Left ventricle myocardium inferior (tissue), 1 donor: ENCODE results near the gene KICS2. TPM values are rescaled to one million over a fixed set of nuclear protein-coding genes. Genes with fewer than 3 reads are reported as not detected.
A peak's percentile ranks its signal among the peaks of the same experiment; 100 is the strongest.

Source experiments
- DNase-seq: peaks from one replicate; pipeline ENCODE4 v3.0.0-alpha.2; 2020
- H3K27ac ChIP-seq: fragments of 200-600 bp; replicated peaks from 2 replicates; pipeline ENCODE4 v1.8.0; 2021
- H3K27me3 ChIP-seq: fragments of 200-600 bp; 2 replicates; pipeline ENCODE4 v1.8.0; 2021; ENCODE audit warnings: low read depth
- H3K36me3 ChIP-seq: fragments of 200-600 bp; 2 replicates; pipeline ENCODE4 v1.8.0; 2021
- H3K4me1 ChIP-seq: fragments of 200-600 bp; 2 replicates; pipeline ENCODE4 v1.8.0; 2021
- H3K4me3 ChIP-seq: fragments of 200-600 bp; 2 replicates; pipeline ENCODE4 v1.8.0; 2021; ENCODE audit warnings: mild to moderate bottlenecking, moderate library complexity
- H3K9me3 ChIP-seq: fragments of 200-600 bp; replicated peaks from 2 replicates; pipeline ENCODE4 v1.8.0; 2021
- intact Hi-C: fragments of 100-400 bp; cut with micrococcal nuclease; formaldehyde crosslinking; loops from one replicate; pipeline ENCODE4 v1.11.0; 2022
- total RNA-seq: library from RNA; stranded (reverse); fragmentation: NEBNext Ultra II Directional; extraction: Animal tissue kit (Norgen Biotek cat#: 25700); gene quantifications from one replicate; pipeline ENCODE4 v1.2.1, GENCODE V29; 2021
- TF ChIP-seq, protein P1 (sequence below): fragments of 200-600 bp; IDR thresholded peaks from 2 replicates; pipeline ENCODE4 v1.8.0; 2021; ENCODE audit warnings: antibody characterized with exemption, mild to moderate bottlenecking, borderline replicate concordance
- donor health status: DM: no; HTN: yes; CAD: no; lungs with severe emphysema.

Gene KICS2
- total RNA-seq, 1 donor from 2014 or later, result 3.5 TPM

DNA sequence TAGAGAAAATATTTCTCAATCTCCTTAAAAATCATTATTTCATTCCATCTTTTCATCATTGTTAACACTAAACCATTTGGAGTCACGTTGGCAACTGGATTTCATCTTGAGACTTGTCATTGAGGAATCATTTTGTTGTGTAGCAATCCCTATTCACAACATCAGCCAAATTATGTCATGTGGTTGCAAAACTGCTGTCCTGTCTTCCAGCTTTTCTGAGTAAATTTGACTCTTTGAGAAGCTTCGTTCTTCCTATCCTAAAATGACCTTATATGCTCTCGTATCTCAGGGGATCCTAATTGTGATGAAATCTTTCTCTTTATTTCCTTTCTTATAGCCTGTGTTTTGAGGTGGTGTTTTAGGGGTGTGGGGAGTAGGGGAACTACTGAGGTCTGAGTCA lies 30.6 kb upstream of the KICS2 start:
- H3K27me3 ChIP-seq, result no peaks in the 10 kb centered on the region
- no peak overlapping the region for H3K4me3 ChIP-seq
- intact Hi-C loops, result no loop called here
- H3K4me1 ChIP-seq, result no peaks in the 10 kb centered on the region
- H3K9me3 ChIP-seq, result no peaks in the 10 kb centered on the region
- peak overlapping the region; percentile 56 for H3K27ac ChIP-seq
- TF ChIP-seq, protein P1, sequence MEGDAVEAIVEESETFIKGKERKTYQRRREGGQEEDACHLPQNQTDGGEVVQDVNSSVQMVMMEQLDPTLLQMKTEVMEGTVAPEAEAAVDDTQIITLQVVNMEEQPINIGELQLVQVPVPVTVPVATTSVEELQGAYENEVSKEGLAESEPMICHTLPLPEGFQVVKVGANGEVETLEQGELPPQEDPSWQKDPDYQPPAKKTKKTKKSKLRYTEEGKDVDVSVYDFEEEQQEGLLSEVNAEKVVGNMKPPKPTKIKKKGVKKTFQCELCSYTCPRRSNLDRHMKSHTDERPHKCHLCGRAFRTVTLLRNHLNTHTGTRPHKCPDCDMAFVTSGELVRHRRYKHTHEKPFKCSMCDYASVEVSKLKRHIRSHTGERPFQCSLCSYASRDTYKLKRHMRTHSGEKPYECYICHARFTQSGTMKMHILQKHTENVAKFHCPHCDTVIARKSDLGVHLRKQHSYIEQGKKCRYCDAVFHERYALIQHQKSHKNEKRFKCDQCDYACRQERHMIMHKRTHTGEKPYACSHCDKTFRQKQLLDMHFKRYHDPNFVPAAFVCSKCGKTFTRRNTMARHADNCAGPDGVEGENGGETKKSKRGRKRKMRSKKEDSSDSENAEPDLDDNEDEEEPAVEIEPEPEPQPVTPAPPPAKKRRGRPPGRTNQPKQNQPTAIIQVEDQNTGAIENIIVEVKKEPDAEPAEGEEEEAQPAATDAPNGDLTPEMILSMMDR, result no peak
- DNase-seq, result no peak
- no peaks in the 10 kb centered on the region for H3K36me3 ChIP-seq

DNA sequence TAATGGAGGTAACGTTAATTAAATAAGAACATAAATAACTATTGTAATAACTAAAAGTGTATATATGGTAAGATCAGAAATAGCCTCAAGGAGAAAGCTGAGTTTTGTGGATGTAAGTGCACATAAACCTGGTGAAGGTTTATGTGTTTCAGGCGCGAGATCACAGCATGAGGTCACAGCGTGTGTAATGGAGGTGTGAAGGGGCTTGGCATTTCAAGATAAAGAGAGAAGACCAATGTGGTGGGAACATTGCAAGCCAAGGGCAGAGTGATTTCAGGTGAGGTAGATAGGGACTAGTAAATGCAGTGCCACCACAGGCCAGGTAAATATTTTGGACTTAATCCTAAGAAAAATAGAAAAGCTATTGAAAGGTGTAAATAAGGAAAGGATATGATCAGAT lies 21.7 kb upstream of the KICS2 start:
- Histone ChIP-seq H3K4me1 (peaks cover 6% of the 10 kb centered on the region), H3K27me3 (no peaks in the 10 kb centered on the region), H3K36me3 (no peaks in the 10 kb centered on the region), H3K9me3 (no peaks in the 10 kb centered on the region), H3K27ac (no peak overlapping the region), H3K4me3 (no peak overlapping the region)
- no peak for DNase-seq
- TF ChIP-seq, protein P1, result no peak
- intact Hi-C loops, result no loop called here

DNA sequence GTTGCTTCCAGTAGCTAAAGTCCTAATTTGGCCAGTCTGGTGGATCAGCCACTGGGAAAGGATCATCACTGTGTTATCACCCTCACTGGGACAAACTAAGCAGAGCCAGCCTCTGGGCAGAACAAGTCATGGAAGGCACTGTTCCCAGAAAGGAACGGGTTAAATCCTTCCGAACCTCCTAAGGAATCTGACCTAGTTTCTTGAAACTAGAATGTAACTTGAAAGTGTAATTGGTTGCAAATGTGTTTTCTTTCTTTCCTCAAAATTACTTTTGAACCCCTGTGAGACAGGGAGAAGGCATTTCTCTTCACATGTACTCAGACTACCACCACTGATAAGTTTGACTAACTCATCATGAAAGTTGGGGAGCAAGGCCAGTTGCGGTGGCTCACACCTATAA lies 18.7 kb upstream of the KICS2 start:
- no peak overlapping the region for H3K4me3 ChIP-seq
- intact Hi-C loops, result no loop called here
- no peak overlapping the region for H3K27ac ChIP-seq
- H3K36me3 ChIP-seq, result no peaks in the 10 kb centered on the region
- H3K4me1 ChIP-seq, result peaks cover 13% of the 10 kb centered on the region
- no peaks in the 10 kb centered on the region for H3K27me3 ChIP-seq
- TF ChIP-seq, protein P1, result no peak
- no peak for DNase-seq
- H3K9me3 ChIP-seq, result no peaks in the 10 kb centered on the region

DNA sequence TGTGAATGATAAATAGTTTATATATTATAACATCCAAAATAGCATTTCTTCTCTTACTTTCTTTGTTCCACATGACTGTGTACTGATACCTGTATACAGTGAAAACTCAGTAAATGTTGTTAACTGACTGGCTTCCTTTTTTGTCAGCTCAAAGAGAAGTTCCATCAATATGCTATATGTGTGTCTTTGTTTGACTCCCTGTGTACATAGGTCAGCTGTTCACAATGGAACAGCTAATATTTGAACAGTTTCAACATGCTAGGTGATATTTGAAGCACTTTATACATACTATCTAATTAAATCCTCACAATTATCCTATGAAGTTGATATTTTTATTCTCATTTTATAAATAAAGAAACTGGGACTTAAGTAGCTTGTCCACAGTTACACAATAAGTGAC lies 15.3 kb upstream of the KICS2 start:
- H3K4me1 ChIP-seq, result peaks cover 13% of the 10 kb centered on the region
- no peaks in the 10 kb centered on the region for H3K9me3 ChIP-seq
- TF ChIP-seq, protein P1, result no peak
- H3K27me3 ChIP-seq, result no peaks in the 10 kb centered on the region
- no peak overlapping the region for H3K4me3 ChIP-seq
- intact Hi-C loops, result no loop called here
- no peak for DNase-seq
- no peaks in the 10 kb centered on the region for H3K36me3 ChIP-seq
- no peak overlapping the region for H3K27ac ChIP-seq

DNA sequence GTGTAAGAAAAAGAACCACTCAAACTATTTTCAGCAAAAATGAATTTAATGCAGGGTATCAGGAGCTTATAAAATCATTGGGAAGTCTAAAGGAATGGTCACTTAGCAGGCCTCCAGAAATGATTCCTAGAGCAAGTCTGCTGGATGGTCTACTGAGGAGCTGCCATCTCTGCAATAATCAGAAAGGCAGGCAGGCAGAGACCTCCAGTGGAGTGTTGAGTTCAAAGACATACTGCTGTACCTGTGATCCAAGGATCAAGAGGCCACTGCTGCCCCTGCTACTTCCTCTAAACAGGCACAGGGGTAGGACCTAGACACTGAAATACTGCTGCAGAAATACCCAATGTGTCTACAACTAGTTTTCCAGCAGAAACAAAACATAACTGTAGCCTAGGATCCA lies 14.5 kb upstream of the KICS2 start:
- Histone ChIP-seq H3K27me3 (no peaks in the 10 kb centered on the region), H3K27ac (no peak overlapping the region), H3K9me3 (no peaks in the 10 kb centered on the region), H3K36me3 (no peaks in the 10 kb centered on the region), H3K4me1 (peaks cover 13% of the 10 kb centered on the region), H3K4me3 (no peak overlapping the region)
- intact Hi-C loops, result no loop called here
- DNase-seq, result no peak
- TF ChIP-seq, protein P1, result no peak

DNA sequence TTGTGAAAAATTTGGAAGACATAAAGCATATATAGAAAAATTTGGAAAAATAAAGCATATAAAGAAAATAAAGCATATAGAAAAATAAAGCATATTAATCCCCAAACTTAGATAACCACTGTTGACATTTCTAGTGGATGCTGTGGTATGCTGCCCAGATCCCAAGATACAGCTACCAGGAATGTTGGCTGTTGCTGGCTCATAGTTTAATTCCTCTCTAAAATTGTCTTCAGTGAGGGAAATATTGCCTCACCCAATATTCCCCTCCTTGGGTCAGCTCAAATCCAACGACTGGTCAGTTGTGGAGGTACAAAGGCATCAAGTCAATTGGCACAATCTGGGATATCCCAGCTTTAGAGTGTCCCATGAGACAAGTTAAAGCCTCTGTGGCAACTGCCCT lies 10.1 kb upstream of the KICS2 start:
- H3K36me3 ChIP-seq, result no peaks in the 10 kb centered on the region
- no peaks in the 10 kb centered on the region for H3K27me3 ChIP-seq
- H3K4me1 ChIP-seq, result no peaks in the 10 kb centered on the region
- H3K27ac ChIP-seq, result no peak overlapping the region
- DNase-seq, result no peak
- intact Hi-C loops, result no loop called here
- TF ChIP-seq, protein P1, result no peak
- no peaks in the 10 kb centered on the region for H3K9me3 ChIP-seq
- no peak overlapping the region for H3K4me3 ChIP-seq
